K562 (cell line): ENCODE results near the gene NRXN2. TPM values are rescaled to one million over a fixed set of nuclear protein-coding genes. Genes with fewer than 3 reads are reported as not detected.

ENCODE experiments used
- ARNT ChIP-seq, 2 experiments: fragments of 450-650 bp; IDR thresholded peaks; 2 replicates each; pipeline ENCODE4 v1.6.1; 2016; ENCODE audit warnings: mild to moderate bottlenecking in 1 of 2
- BRD4 ChIP-seq: fragments of 200-600 bp; sonication (generic); IDR thresholded peaks from 2 replicates; pipeline ENCODE4 v1.6.1; 2017; ENCODE audit warnings: inconsistent platforms
- CBFA2T3 ChIP-seq: fragments of 450-650 bp; IDR thresholded peaks from 2 replicates; pipeline ENCODE4 v1.6.1; 2017
- CCAR2 ChIP-seq: fragments of 200-400 bp; formaldehyde crosslinking; IDR thresholded peaks from 2 replicates; pipeline ENCODE4 v1.6.1; 2017; ENCODE audit warnings: mild to moderate bottlenecking, low read depth, low read length
- DNMT1 ChIP-seq: fragments of 450-650 bp; IDR thresholded peaks from 2 replicates; pipeline ENCODE4 v1.6.1; 2016; ENCODE audit warnings: antibody characterized with exemption, mild to moderate bottlenecking
- GABPB1 ChIP-seq: sonication (generic); formaldehyde crosslinking; IDR thresholded peaks from 2 replicates; pipeline ENCODE4 v1.8.0; 2022; ENCODE audit warnings: mild to moderate bottlenecking, missing genetic modification reagents
- HEY1 ChIP-seq: fragments of 250-450 bp; sonication (Bioruptor Pico); IDR thresholded peaks from 2 replicates; pipeline ENCODE4 v1.5.0; 2020; ENCODE audit warnings: mild to moderate bottlenecking, moderate library complexity, borderline replicate concordance
- MEIS2 ChIP-seq: fragments of 450-650 bp; IDR thresholded peaks from 2 replicates; pipeline ENCODE4 v1.6.1; 2014; ENCODE audit warnings: mild to moderate bottlenecking; ENCODE audit not compliant: partially characterized antibody
- MTF1 ChIP-seq: fragments of 250-450 bp; sonication (Bioruptor Pico); IDR thresholded peaks from 2 replicates; pipeline ENCODE4 v1.9.0; 2021; ENCODE audit warnings: moderate library complexity, mild to moderate bottlenecking, inconsistent platforms, borderline replicate concordance
- NUFIP1 ChIP-seq: fragments of 450-650 bp; IDR thresholded peaks from 2 replicates; pipeline ENCODE4 v1.6.1; 2018; ENCODE audit not compliant: partially characterized antibody
- PHB2 ChIP-seq: fragments of 450-650 bp; IDR thresholded peaks from 2 replicates; pipeline ENCODE4 v1.6.1; 2017; ENCODE audit warnings: low read depth
- SLC30A9 ChIP-seq: fragments of 250-450 bp; sonication (Bioruptor Pico); IDR thresholded peaks from 2 replicates; pipeline ENCODE4 v1.8.0; 2022; ENCODE audit warnings: mild to moderate bottlenecking, moderate library complexity
- SP2 ChIP-seq: IDR thresholded peaks from 2 replicates; pipeline ENCODE4 v1.6.1; 2011; ENCODE audit warnings: mild to moderate bottlenecking, low read depth, low read length, moderate library complexity; ENCODE audit not compliant: poor library complexity, severe bottlenecking; ENCODE audit errors: extremely low read depth
- TFE3 ChIP-seq: fragments of 450-650 bp; formaldehyde crosslinking; IDR thresholded peaks from 2 replicates; pipeline ENCODE4 v1.4.0; 2020; ENCODE audit warnings: mild to moderate bottlenecking, mixed read lengths
- ZBTB1 ChIP-seq: sonication (generic); formaldehyde crosslinking; IDR thresholded peaks from 2 replicates; pipeline ENCODE4 v1.8.1; 2023; ENCODE audit warnings: missing genetic modification reagents, low read depth, mild to moderate bottlenecking, borderline replicate concordance
- ZNF12 ChIP-seq: sonication (generic); formaldehyde crosslinking; IDR thresholded peaks from 2 replicates; pipeline ENCODE4 v1.4.0; 2020; ENCODE audit warnings: mild to moderate bottlenecking, missing genetic modification reagents
- ZNF280A ChIP-seq: fragments of 450-650 bp; IDR thresholded peaks from 2 replicates; pipeline ENCODE4 v1.6.1; 2018; ENCODE audit warnings: mild to moderate bottlenecking, low read depth; ENCODE audit not compliant: partially characterized antibody
- ZNF444 ChIP-seq: fragments of 250-450 bp; sonication (Bioruptor Pico); IDR thresholded peaks from 2 replicates; pipeline ENCODE4 v1.4.0; 2020; ENCODE audit warnings: mild to moderate bottlenecking, moderate library complexity
- ZNF655 ChIP-seq: fragments of 250-450 bp; sonication (Bioruptor Pico); IDR thresholded peaks from 2 replicates; pipeline ENCODE4 v1.5.0; 2021
- ZNF766 ChIP-seq: fragments of 200-800 bp; sonication (Bioruptor generic); conservative IDR thresholded peaks from 2 replicates; pipeline ENCODE4 v1.6.1; 2016; ENCODE audit warnings: missing genetic modification characterization, missing compliant biosample characterization
- polyA plus RNA-seq, 8 experiments: library from polyadenylated mRNA; depleted of rRNA in 4 of 8; stranded (reverse) in 5 of 8; unstranded in 3 of 8; fragments of >200 nt; fragmentation: Nextera tagmentation in 2 of 8; fragmentation: Illumina TruSeq in 1 of 8; extraction: Ambion mirVana in 2 of 8; extraction: Trizol in 1 of 8; gene quantifications; 2 replicates each; pipeline versions ENCODE4 v1.2.1 to v1.2.3, GENCODE V29; 2011 to 2014; ENCODE audit warnings: inconsistent platforms in 1 of 8, missing spikeins in 1 of 8
- total RNA-seq, 7 experiments: library from RNA; depleted of rRNA in 6 of 7; stranded (reverse); fragments of >200 nt in 6 of 7; fragmentation: Illumina TruSeq in 2 of 7; extraction: Trizol in 2 of 7; gene quantifications; 2 replicates each; pipeline versions ENCODE4 v1.2.1 to v1.2.3, GENCODE V29; 2011 to 2021; ENCODE audit warnings: low replicate concordance in 1 of 7

Gene NRXN2
- total and polyA plus RNA-seq, 9 of the 15 experiments (the other 6 are each of a cell fraction or from before 2014, with no cell fraction given), result 0.07 to 0.47 (median 0.15) TPM; not detected in 4

GRCh38 chr11:64745521-64746328 lies 22.7 kb upstream of the NRXN2 start (continued):
- no peak for TF ChIP-seq TFE3 (CRISPR knock-in tag)
- no peak for TF ChIP-seq MEIS2
- TF ChIP-seq ZNF280A, result no peak
- TF ChIP-seq GABPB1, result peak; percentile 24; the same call in 1 of the 2 replicates
- no peak for TF ChIP-seq ZNF444 (CRISPR knock-in tag)
- no peak for TF ChIP-seq SP2
- no peak for TF ChIP-seq CCAR2
- TF ChIP-seq ZNF766, result no peak
- TF ChIP-seq MTF1, result no peak
- TF ChIP-seq BRD4, result no peak
- TF ChIP-seq HEY1, result no peak
- TF ChIP-seq ARNT (IDR thresholded peaks at IDR 0.05), result no peak
- no peak for TF ChIP-seq NUFIP1
- TF ChIP-seq SLC30A9 (CRISPR knock-in tag), result no peak
- TF ChIP-seq CBFA2T3, result no peak
- no peak for TF ChIP-seq ZNF12 (CRISPR knock-in tag)
- TF ChIP-seq PHB2, result no peak
- no peak for TF ChIP-seq ZBTB1 (CRISPR knock-in tag)
- TF ChIP-seq DNMT1, result no peak
- TF ChIP-seq ZNF655 (CRISPR knock-in tag), result no peak
